Neural progenitor cell (in vitro differentiated cells): ENCODE results near the gene NINL. TPM values are rescaled to one million over a fixed set of nuclear protein-coding genes. Genes with fewer than 3 reads are reported as not detected.

Experiments used
- DNase-seq: peaks from one replicate; pipeline ENCODE4 v3.0.0-alpha.2; 2016; ENCODE audit warnings: low spot score
- H2AFZ ChIP-seq: fragments of 200-600 bp; sonication (generic); replicated peaks from 2 replicates; pipeline ENCODE4 v1.6.1; 2016; ENCODE audit warnings: antibody characterized with exemption
- H3F3A ChIP-seq: fragments of 200-600 bp; sonication (generic); 2 replicates; pipeline ENCODE4 v1.6.1; 2016; ENCODE audit warnings: antibody characterized with exemption, low read depth
- H3K27ac ChIP-seq: fragments of 200-600 bp; sonication (generic); 2 replicates; pipeline ENCODE4 v1.5.1; 2016; ENCODE audit warnings: mild to moderate bottlenecking
- H3K27me3 ChIP-seq: fragments of 200-600 bp; sonication (generic); 2 replicates; pipeline ENCODE4 v1.6.1; 2016; ENCODE audit warnings: mild to moderate bottlenecking, moderate library complexity
- H3K36me3 ChIP-seq: fragments of 200-600 bp; sonication (generic); 2 replicates; pipeline ENCODE4 v1.5.1; 2016
- H3K4me1 ChIP-seq: fragments of 200-600 bp; sonication (generic); 2 replicates; pipeline ENCODE4 v1.6.1; 2016; ENCODE audit warnings: mixed run types
- H3K4me2 ChIP-seq: fragments of 200-600 bp; sonication (generic); 2 replicates; pipeline ENCODE4 v1.6.1; 2016
- H3K4me3 ChIP-seq: fragments of 200-600 bp; sonication (generic); 2 replicates; pipeline ENCODE4 v1.5.1; 2016
- H3K79me2 ChIP-seq: fragments of 200-600 bp; sonication (generic); 2 replicates; pipeline ENCODE4 v1.6.1; 2016; ENCODE audit warnings: low read depth
- H3K9ac ChIP-seq: fragments of 200-600 bp; sonication (generic); 2 replicates; pipeline ENCODE4 v1.6.1; 2016
- H3K9me3 ChIP-seq: fragments of 200-600 bp; sonication (generic); 2 replicates; pipeline ENCODE4 v1.5.1; 2016; ENCODE audit warnings: low read depth
- H4K20me1 ChIP-seq: fragments of 200-600 bp; sonication (generic); 2 replicates; pipeline ENCODE4 v1.6.1; 2016; ENCODE audit warnings: low read depth
- H3K27ac Mint-ChIP-seq: 3 replicates; pipeline ENCODE4 v1.8.0; 2021; ENCODE audit warnings: mixed read lengths
- H3K27me3 Mint-ChIP-seq: 2 replicates; pipeline ENCODE4 v1.8.0; 2022; ENCODE audit warnings: low read depth, mild to moderate bottlenecking, inconsistent platforms, moderate library complexity, mixed read lengths; ENCODE audit not compliant: insufficient read depth
- H3K36me3 Mint-ChIP-seq: 3 replicates; pipeline ENCODE4 v1.8.0; 2021; ENCODE audit warnings: mixed read lengths
- H3K4me1 Mint-ChIP-seq: 3 replicates; pipeline ENCODE4 v1.8.0; 2021; ENCODE audit warnings: mixed read lengths
- H3K4me3 Mint-ChIP-seq: 3 replicates; pipeline ENCODE4 v1.8.0; 2021; ENCODE audit warnings: mild to moderate bottlenecking, moderate library complexity, mixed read lengths
- H3K9me3 Mint-ChIP-seq: 3 replicates; pipeline ENCODE4 v1.8.0; 2020; ENCODE audit warnings: mixed read lengths
- CTCF ChIP-seq: fragments of 200-600 bp; sonication (generic); IDR thresholded peaks from 2 replicates; pipeline ENCODE4 v1.5.1; 2017; ENCODE audit warnings: antibody characterized with exemption, mild to moderate bottlenecking
- EZH2 ChIP-seq: fragments of 200-600 bp; sonication (generic); IDR thresholded peaks from 2 replicates; pipeline ENCODE4 v1.6.1; 2017; ENCODE audit warnings: antibody characterized with exemption, mild to moderate bottlenecking, moderate library complexity
- EZH2phosphoT487 ChIP-seq: fragments of 200-600 bp; sonication (generic); IDR thresholded peaks from 2 replicates; pipeline ENCODE4 v1.6.1; 2017; ENCODE audit warnings: antibody characterized with exemption
- total RNA-seq: library from RNA; depleted of rRNA; stranded (reverse); fragments of >200 nt; gene quantifications from 2 replicates; pipeline ENCODE4 v1.2.3, GENCODE V29; 2015; ENCODE audit warnings: low replicate concordance

Gene NINL
- total RNA-seq, 1 donor from 2014 or later, result 21.5 TPM

- Histone ChIP-seq H3K9ac (no peak overlapping the region), H2AFZ (no peak overlapping the region), H3K4me2 (no peak overlapping the region), H3K4me1 (no peaks in the 10 kb centered on the region), H3K36me3 (no peaks in the 10 kb centered on the region), H3F3A (no peaks in the 10 kb centered on the region), H3K27me3 (no peaks in the 10 kb centered on the region), H3K79me2 (no peaks in the 10 kb centered on the region), H4K20me1 (no peaks in the 10 kb centered on the region), H3K9me3 (no peaks in the 10 kb centered on the region), H3K4me3 (no peak overlapping the region), H3K27ac (no peak overlapping the region)
- Mint-ChIP-seq H3K4me1 (no peaks in the 10 kb centered on the region), H3K27me3 (peaks cover 2% of the 10 kb centered on the region), H3K27ac (no peak overlapping the region), H3K36me3 (peaks cover 21% of the 10 kb centered on the region), H3K9me3 (no peaks in the 10 kb centered on the region), H3K4me3 (no peak overlapping the region)
- no peak for TF ChIP-seq EZH2phosphoT487
- no peak for TF ChIP-seq EZH2
- TF ChIP-seq CTCF, result no peak
- DNase-seq, result no peak
Measured at GRCh38 chr20:25485872-25486271, 99.5 kb downstream of the NINL start.

GRCh38 chr20:25484911-25485511, 100.3 kb downstream of the NINL start:
- no peaks in the 10 kb centered on the region for H3K4me1 Mint-ChIP-seq
- H3K9me3 ChIP-seq, result no peaks in the 10 kb centered on the region
- no peak overlapping the region for H2AFZ ChIP-seq
- peaks cover 18% of the 10 kb centered on the region for H3K36me3 Mint-ChIP-seq
- DNase-seq, result no peak
- no peak overlapping the region for H3K9ac ChIP-seq
- TF ChIP-seq EZH2phosphoT487 (no peak), CTCF (no peak), EZH2 (no peak)
- no peaks in the 10 kb centered on the region for H3K4me1 ChIP-seq
- H3F3A ChIP-seq, result no peaks in the 10 kb centered on the region
- no peak overlapping the region for H3K27ac ChIP-seq
- no peaks in the 10 kb centered on the region for H3K36me3 ChIP-seq
- no peaks in the 10 kb centered on the region for H3K9me3 Mint-ChIP-seq
- no peaks in the 10 kb centered on the region for H3K79me2 ChIP-seq
- H3K27ac Mint-ChIP-seq, result no peak overlapping the region
- no peak overlapping the region for H3K4me2 ChIP-seq
- H3K27me3 ChIP-seq, result no peaks in the 10 kb centered on the region
- no peak overlapping the region for H3K4me3 ChIP-seq
- no peaks in the 10 kb centered on the region for H4K20me1 ChIP-seq
- H3K4me3 Mint-ChIP-seq, result no peak overlapping the region
- peaks cover 2% of the 10 kb centered on the region for H3K27me3 Mint-ChIP-seq

DNA sequence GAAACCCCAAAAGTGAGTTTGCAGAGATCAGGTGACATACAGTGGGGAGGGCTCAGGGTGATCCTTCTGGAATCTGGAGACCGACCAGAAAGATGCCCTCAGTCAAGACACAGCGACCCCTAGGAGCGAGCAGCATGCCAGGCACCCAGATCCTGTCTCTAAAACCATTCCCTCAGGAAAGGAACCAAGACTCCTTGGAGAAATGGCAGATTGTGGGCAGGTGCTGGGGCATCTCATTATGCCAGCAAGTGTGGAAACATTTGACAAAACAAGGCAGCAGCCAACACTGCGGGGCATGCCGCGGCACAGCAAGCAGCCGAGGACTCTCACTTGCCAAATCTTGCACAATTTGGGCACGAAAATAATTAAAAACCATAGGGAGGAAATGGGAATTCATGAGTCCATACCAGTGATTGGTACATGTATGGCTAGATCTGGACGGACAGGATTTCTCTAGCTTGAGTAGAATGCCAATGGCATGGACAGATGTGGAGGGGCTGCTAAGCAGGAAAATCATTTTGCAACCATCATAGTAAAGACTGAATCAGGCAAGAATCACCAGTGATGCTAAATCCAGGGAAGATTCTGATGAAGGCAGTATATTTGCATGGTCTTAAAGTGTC, 101.0 kb downstream of the NINL start:
- Histone ChIP-seq H3K9ac (no peak overlapping the region), H3K4me1 (no peaks in the 10 kb centered on the region), H3K4me2 (no peak overlapping the region), H2AFZ (no peak overlapping the region), H4K20me1 (no peaks in the 10 kb centered on the region), H3K36me3 (no peaks in the 10 kb centered on the region), H3K27me3 (no peaks in the 10 kb centered on the region), H3K79me2 (no peaks in the 10 kb centered on the region), H3K9me3 (no peaks in the 10 kb centered on the region), H3F3A (no peaks in the 10 kb centered on the region), H3K27ac (no peak overlapping the region), H3K4me3 (no peak overlapping the region)
- Mint-ChIP-seq H3K9me3 (no peaks in the 10 kb centered on the region), H3K27me3 (peaks cover 2% of the 10 kb centered on the region), H3K4me3 (no peak overlapping the region), H3K36me3 (peaks cover 18% of the 10 kb centered on the region), H3K27ac (no peak overlapping the region), H3K4me1 (no peaks in the 10 kb centered on the region)
- DNase-seq, result no peak
- TF ChIP-seq EZH2 (no peak), EZH2phosphoT487 (no peak), CTCF (peak; percentile 20)
